PC-9 (cell line): Measurements from ENCODE around the gene MBTPS1.

Source experiments
- CTCF ChIP-seq: fragments of 200-600 bp; sonication (generic); conservative IDR thresholded peaks from 2 replicates; pipeline ENCODE4 v1.6.1; 2017; ENCODE audit warnings: mixed run types, antibody characterized with exemption, mild to moderate bottlenecking, moderate library complexity
- EZH2 ChIP-seq: fragments of 200-600 bp; sonication (generic); IDR thresholded peaks from 2 replicates; pipeline ENCODE4 v1.8.0; 2017; ENCODE audit warnings: antibody characterized with exemption, low read depth

- TF ChIP-seq CTCF (no peak), EZH2 (no peak)
Observed at GRCh38 chr16:84159800-84160199, 43.1 kb upstream of the MBTPS1 start.
